Progenitor cell of endocrine pancreas (in vitro differentiated cells): ENCODE data around the gene ACSF3. TPM values are rescaled to one million over a fixed set of nuclear protein-coding genes. Genes with fewer than 3 reads are reported as not detected.

ENCODE experiments used
- DNase-seq: peaks from one replicate; pipeline ENCODE4 v3.0.0; 2021; ENCODE audit warnings: low spot score; ENCODE audit not compliant: unreplicated experiment
- H3K27ac Mint-ChIP-seq: 2 replicates; pipeline ENCODE4 v1.8.0; 2021; ENCODE audit warnings: mild to moderate bottlenecking, moderate library complexity, mixed read lengths
- H3K27me3 Mint-ChIP-seq: 2 replicates; pipeline ENCODE4 v1.8.0; 2021; ENCODE audit warnings: mixed read lengths
- H3K36me3 Mint-ChIP-seq: 2 replicates; pipeline ENCODE4 v1.8.0; 2022; ENCODE audit warnings: mixed read lengths; ENCODE audit not compliant: insufficient read depth
- H3K4me1 Mint-ChIP-seq: 2 replicates; pipeline ENCODE4 v1.8.0; 2021; ENCODE audit warnings: low read depth, mixed read lengths
- H3K4me3 Mint-ChIP-seq: 2 replicates; pipeline ENCODE4 v1.8.0; 2021; ENCODE audit warnings: low read depth, mild to moderate bottlenecking, moderate library complexity, mixed read lengths
- H3K9me3 Mint-ChIP-seq: 2 replicates; pipeline ENCODE4 v1.8.0; 2021; ENCODE audit warnings: low read depth, mixed read lengths
- CTCF ChIP-seq: fragments of 200-600 bp; sonication (generic); IDR thresholded peaks from one replicate; pipeline ENCODE4 v1.5.0; 2021; ENCODE audit warnings: antibody characterized with exemption, mild to moderate bottlenecking; ENCODE audit not compliant: unreplicated experiment
- total RNA-seq: library from RNA; stranded (reverse); gene quantifications from 2 replicates; pipeline ENCODE4 v1.2.1, GENCODE V29; 2021

ACSF3 gene
- total RNA-seq, 1 donor from 2014 or later, result 31.3 TPM

DNA sequence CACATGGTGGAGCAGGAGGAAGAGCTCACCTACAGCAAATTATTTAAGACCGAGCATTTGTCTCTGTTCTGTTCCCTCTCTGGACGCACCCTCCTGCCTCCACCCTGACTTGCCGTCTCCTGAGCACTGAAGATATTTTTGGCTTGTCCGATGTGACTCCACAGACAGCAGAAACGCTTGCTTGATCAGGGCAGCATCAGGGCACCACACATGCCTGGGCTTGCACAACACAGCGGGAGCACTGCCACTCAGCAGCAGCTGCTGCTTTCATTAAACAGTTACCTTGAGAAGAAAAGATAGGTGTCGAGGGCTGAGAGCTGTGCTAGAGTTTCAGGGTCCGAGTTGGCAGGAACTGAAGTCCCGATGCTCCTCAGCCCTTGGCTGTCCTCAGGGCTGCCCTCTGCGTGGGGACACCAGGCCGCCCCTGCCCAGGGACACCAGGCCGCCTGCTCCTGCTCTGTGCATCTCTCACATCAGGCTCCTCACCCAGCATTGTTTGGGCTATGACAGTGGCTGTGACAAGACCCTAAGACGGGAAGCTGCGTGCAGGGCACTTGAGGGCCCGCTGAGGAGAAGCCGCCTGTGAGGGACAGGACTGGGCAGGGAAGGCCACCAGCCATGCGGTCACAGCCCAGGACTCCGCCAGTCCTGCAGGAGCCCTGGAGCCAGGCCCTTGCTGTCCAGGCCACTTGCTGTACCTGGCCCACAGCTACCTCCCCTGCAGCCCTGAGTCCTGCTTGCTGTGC lies 56.6 kb downstream of the ACSF3 start:
- Mint-ChIP-seq H3K27me3 (no peaks in the 10 kb centered on the region), H3K27ac (no peak overlapping the region), H3K36me3 (peaks cover 29% of the 10 kb centered on the region), H3K9me3 (peaks cover 7% of the 10 kb centered on the region), H3K4me3 (no peak overlapping the region), H3K4me1 (no peaks in the 10 kb centered on the region)
- TF ChIP-seq CTCF, result no peak
- DNase-seq, result no peak

GRCh38 chr16:89150981-89151380 lies 57.3 kb downstream of the ACSF3 start:
- Mint-ChIP-seq H3K9me3 (peaks cover 7% of the 10 kb centered on the region), H3K4me1 (no peaks in the 10 kb centered on the region), H3K27ac (no peak overlapping the region), H3K27me3 (no peaks in the 10 kb centered on the region), H3K4me3 (no peak overlapping the region), H3K36me3 (peaks cover 29% of the 10 kb centered on the region)
- TF ChIP-seq CTCF, result no peak
- no peak for DNase-seq

GRCh38 chr16:89152831-89153700 lies 59.4 kb downstream of the ACSF3 start:
- Mint-ChIP-seq H3K4me3 (no peak overlapping the region), H3K9me3 (peaks cover 7% of the 10 kb centered on the region), H3K27ac (peak overlapping the region; percentile 83), H3K27me3 (no peaks in the 10 kb centered on the region), H3K4me1 (no peaks in the 10 kb centered on the region), H3K36me3 (peaks cover 25% of the 10 kb centered on the region)
- TF ChIP-seq CTCF, result no peak
- no peak for DNase-seq

DNA sequence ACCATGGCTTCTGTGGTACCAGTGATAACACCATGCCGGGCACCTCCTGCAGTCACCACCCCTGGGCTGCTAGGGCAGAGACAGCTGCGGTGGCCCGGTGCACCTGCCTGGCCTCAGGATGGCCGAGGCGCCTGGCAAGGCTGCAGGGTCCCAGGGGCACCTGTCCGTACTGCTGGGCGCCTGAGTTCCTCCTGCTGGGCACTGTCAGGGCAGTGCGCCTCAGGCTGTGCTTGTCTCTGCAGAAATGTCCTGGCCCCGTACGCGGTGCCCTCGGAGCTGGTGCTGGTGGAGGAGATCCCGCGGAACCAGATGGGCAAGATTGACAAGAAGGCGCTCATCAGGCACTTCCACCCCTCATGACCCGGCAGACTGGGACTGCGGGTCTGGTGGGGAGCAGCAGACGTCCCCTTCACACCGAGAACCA lies 60.2 kb downstream of the ACSF3 start:
- Mint-ChIP-seq H3K27me3 (no peaks in the 10 kb centered on the region), H3K4me3 (no peak overlapping the region), H3K4me1 (no peaks in the 10 kb centered on the region), H3K36me3 (peaks cover 23% of the 10 kb centered on the region), H3K9me3 (peaks cover 6% of the 10 kb centered on the region), H3K27ac (no peak overlapping the region)
- DNase-seq, result no peak
- TF ChIP-seq CTCF, result no peak

DNA sequence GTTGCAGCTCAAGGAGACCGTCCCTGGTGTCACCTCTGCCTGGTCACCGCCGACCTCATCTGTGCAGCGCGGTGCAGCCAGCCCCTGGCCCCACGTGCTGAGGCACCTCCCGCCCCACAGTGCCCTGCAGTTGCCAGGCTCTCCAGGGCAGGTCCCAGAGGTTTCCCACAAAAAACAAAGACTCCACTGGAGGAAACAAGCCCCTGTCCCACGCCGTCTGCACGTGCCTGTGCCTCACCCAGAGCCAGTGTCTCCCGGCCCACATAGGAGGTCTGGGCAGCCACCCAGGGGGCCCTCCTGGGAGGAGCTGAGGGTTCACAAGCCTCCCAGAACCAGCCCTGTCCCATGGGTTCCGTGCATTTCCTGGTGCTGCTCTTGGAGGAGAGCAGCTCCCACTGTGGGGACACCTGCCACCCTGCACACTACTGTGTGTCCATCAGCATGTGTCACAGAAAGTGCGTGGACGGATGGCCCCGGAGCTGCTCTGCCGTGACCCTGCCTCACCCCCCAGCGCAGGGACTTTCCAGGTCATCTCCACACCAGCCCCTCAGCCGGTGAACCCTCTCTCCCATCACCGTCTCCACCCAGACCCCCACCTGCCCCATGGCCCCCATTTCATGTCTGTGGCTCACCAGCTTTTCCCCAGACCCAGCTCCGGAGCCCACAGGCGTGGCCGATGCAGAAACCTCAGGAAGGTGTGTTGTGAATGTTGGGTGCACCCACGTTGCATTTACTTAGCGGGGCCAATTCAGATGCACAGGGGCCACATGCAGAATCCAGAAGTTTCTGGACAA lies 60.9 kb downstream of the ACSF3 start:
- Mint-ChIP-seq H3K27ac (no peak overlapping the region), H3K4me3 (no peak overlapping the region), H3K9me3 (no peaks in the 10 kb centered on the region), H3K27me3 (no peaks in the 10 kb centered on the region), H3K4me1 (no peaks in the 10 kb centered on the region), H3K36me3 (peaks cover 15% of the 10 kb centered on the region)
- no peak for DNase-seq
- no peak for TF ChIP-seq CTCF
